Right lobe of liver (tissue), 6 donors: ENCODE measurements around the gene MBOAT2. TPM values are rescaled to one million over a fixed set of nuclear protein-coding genes. Genes with fewer than 3 reads are reported as not detected.
"Not testable (repeated sequence)": the region's sequence is repeated elsewhere in the genome, so short reads cannot be mapped to it uniquely, and the experiment has no call there.

Experiments used
- ATAC-seq, 4 donors: fragments of 200-7000 bp; cut with Tn5 transposase; one replicate each; pipeline ENCODE4 v1.9.1; 2020; ENCODE audit warnings: mild to moderate bottlenecking in 4 of 4, moderate library complexity in 4 of 4
- DNase-seq, 3 donors: peaks; one replicate each; pipeline ENCODE4 v3.0.0-alpha.2; 2020
- H3K27ac ChIP-seq, 3 donors: fragments of 200-600 bp; one replicate each; pipeline ENCODE4 v1.8.0; 2022
- H3K27me3 ChIP-seq, 2 donors: fragments of 200-600 bp; one replicate each; pipeline ENCODE4 v1.8.0; 2022
- H3K36me3 ChIP-seq, 4 donors: fragments of 200-600 bp; sonication (generic) in 1 of 4; one replicate each; pipeline versions ENCODE4 v1.5.1 to v1.8.0; 2017 to 2022; ENCODE audit warnings: control low read depth in 1 of 4
- H3K4me1 ChIP-seq, 4 donors: fragments of 200-600 bp; sonication (generic) in 1 of 4; one replicate each; pipeline versions ENCODE4 v1.5.1 to v1.8.0; 2017 to 2022; ENCODE audit warnings: control low read depth in 1 of 4
- H3K4me3 ChIP-seq, 3 donors: fragments of 200-600 bp; one replicate each; pipeline ENCODE4 v1.8.0; 2022
- H3K9me3 ChIP-seq, 4 donors: fragments of 200-600 bp; sonication (generic) in 1 of 4; one replicate each; pipeline versions ENCODE4 v1.5.1 to v1.8.0; 2017 to 2022; ENCODE audit warnings: control low read depth in 1 of 4
- CTCF ChIP-seq, 4 donors: fragments of 200-600 bp in 3 of 4; fragments of 450-650 bp in 1 of 4; IDR thresholded peaks; one replicate each; pipeline versions ENCODE4 v1.5.1 to v1.8.0; 2016 to 2022; ENCODE audit warnings: antibody characterized with exemption in 4 of 4, mild to moderate bottlenecking in 2 of 4
- POLR2A ChIP-seq: fragments of 450-650 bp; IDR thresholded peaks from one replicate; pipeline ENCODE4 v1.6.1; 2017; ENCODE audit warnings: antibody characterized with exemption, mild to moderate bottlenecking
- WGBS: methylation state at CpG from one replicate; pipeline ENCODE4 v1.1.6; 2018; ENCODE audit warnings: low coverage, low lambda C conversion rate; ENCODE audit not compliant: insufficient coverage; ENCODE audit errors: missing lambda C conversion rate; 5-methylcytosine and 5-hydroxymethylcytosine counted together
- intact Hi-C, 2 donors: fragments of 100-400 bp; cut with DNase I; formaldehyde crosslinking; loops; one replicate each; pipeline versions ENCODE4 v1.11.2 to v1.14.1; 2022
- total RNA-seq, 6 experiments: library from RNA; depleted of rRNA in 2 of 6; stranded (reverse); fragments of >200 nt in 2 of 6; fragmentation: NEBNext Ultra II Directional in 3 of 6; extraction: Animal tissue kit (Norgen Biotek cat#: 25700) in 3 of 6; gene quantifications; one replicate each; pipeline versions ENCODE4 v1.1.0 to v1.2.4, GENCODE V29; 2016 to 2023
- donor health status: DM: no; HTN: yes; CAD: no.
- donor health status: DM: no; HTN: no; CAD: no.
- donor health status: DM: no; HTN: no; CAD: no.
- donor health status: DM: no; HTN: yes; CAD: no.
- donor health status: DM: no; HTN: yes; CAD: no.

MBOAT2 gene
- total RNA-seq, 6 experiments from 2014 or later = 0.50 to 1.9 (median 1.5) TPM

DNA sequence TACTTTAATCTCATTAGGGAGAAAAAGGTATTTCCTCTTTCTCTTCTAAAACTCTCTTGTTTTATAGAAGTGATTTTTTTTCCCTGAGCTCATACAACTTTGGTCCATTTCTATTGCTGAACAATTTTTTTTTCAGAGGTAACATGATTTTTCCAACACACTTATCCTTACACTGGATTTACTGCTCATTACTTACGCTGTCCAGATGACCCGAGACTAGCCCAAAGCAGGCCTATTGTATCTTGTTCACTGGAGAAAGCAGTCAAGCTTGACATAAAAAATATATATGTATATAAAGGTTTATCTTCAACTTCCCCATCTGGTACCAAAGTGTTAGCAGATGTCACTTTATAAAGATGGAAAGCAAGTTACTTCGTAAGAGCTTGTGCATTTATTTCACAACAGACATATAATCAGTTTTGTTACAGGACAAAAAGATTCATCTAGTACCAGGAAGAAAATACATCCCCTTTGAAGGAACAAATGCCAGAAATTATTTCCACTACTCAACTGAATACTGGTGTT, 95.7 kb downstream of the MBOAT2 start:
- WGBS = 80% methylated on average over 3 of the region's 3 CpGs
- DNase-seq (no peak), ATAC-seq (no peak)
- no peak for TF ChIP-seq POLR2A
- TF ChIP-seq CTCF (IDR thresholded peaks at IDR 0.05) = no peak
- H3K36me3 ChIP-seq = no peaks in the 10 kb centered on the region
- intact Hi-C loops = no loop called here
- H3K4me1 ChIP-seq = no peaks in the 10 kb centered on the region
- H3K27me3 ChIP-seq = no peaks in the 10 kb centered on the region
- H3K4me3 ChIP-seq = no peak overlapping the region
- no peaks in the 10 kb centered on the region for H3K9me3 ChIP-seq
- H3K27ac ChIP-seq = no peak overlapping the region

DNA sequence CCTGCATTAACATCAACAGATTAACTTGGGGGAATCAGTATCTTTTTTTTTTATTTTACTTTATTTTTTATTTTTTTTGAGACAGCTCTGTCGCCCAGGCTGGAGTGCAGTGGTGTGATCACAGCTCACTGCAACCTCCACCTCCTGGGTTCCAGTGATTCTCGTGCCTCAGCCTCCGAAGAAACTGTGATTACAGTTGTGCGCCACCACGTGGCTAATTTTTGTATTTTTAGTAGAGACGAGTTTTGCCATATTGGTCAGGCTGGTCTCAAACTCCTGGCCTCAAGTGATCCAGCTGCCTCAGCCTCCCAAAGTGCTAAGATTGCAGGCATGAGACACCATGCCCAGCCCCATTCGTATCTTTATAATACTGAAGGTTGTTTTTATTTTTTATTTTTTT, 99.6 kb downstream of the MBOAT2 start:
- intact Hi-C loops, H3K4me3 ChIP-seq: not testable (repeated sequence)
- WGBS = 91% methylated on average over 6 of the region's 7 CpGs

GRCh38 chr2:8902757-8903156, 100.7 kb downstream of the MBOAT2 start:
- H3K4me3 ChIP-seq, intact Hi-C loops, H3K4me1 ChIP-seq, H3K27ac ChIP-seq, H3K27me3 ChIP-seq, H3K36me3 ChIP-seq, H3K9me3 ChIP-seq, ATAC-seq, DNase-seq: not testable (repeated sequence)
- 82% methylated on average over 3 of the region's 7 CpGs for WGBS

More for the DNA sequence above, 99.6 kb downstream of the MBOAT2 start:
- not testable (repeated sequence) for H3K36me3 ChIP-seq, ATAC-seq, H3K9me3 ChIP-seq, H3K27ac ChIP-seq, H3K27me3 ChIP-seq, DNase-seq, H3K4me1 ChIP-seq

- H3K27ac ChIP-seq, H3K4me3 ChIP-seq, H3K27me3 ChIP-seq, DNase-seq, H3K9me3 ChIP-seq, ATAC-seq, H3K4me1 ChIP-seq, intact Hi-C loops, H3K36me3 ChIP-seq: not testable (repeated sequence)
- WGBS = 27% methylated on average over 1 of the region's 1 CpG
Observed at GRCh38 chr2:8897206-8897605, 106.3 kb downstream of the MBOAT2 start.

GRCh38 chr2:8896671-8897070, 106.8 kb downstream of the MBOAT2 start:
- H3K9me3 ChIP-seq, H3K36me3 ChIP-seq, H3K4me3 ChIP-seq, H3K27ac ChIP-seq, ATAC-seq, DNase-seq, H3K27me3 ChIP-seq, H3K4me1 ChIP-seq, intact Hi-C loops: not testable (repeated sequence)
- WGBS = 34% methylated on average over 5 of the region's 5 CpGs

GRCh38 chr2:8895087-8895912, 108.2 kb downstream of the MBOAT2 start:
- DNase-seq, H3K4me3 ChIP-seq, ATAC-seq, H3K36me3 ChIP-seq, H3K9me3 ChIP-seq, intact Hi-C loops, H3K27ac ChIP-seq, H3K4me1 ChIP-seq, H3K27me3 ChIP-seq: not testable (repeated sequence)
- 78% methylated on average over 6 of the region's 13 CpGs for WGBS
